COLO668 (cell line): ENCODE data around the gene CLPX.
"Not testable (repeated sequence)": the region's sequence is repeated elsewhere in the genome, so short reads cannot be mapped to it uniquely, and the experiment has no call there.

ENCODE experiments used
- DNase-seq: peaks from one replicate; lab custom pipeline; 2025; ENCODE audit not compliant: unreplicated experiment; lab: John Stamatoyannopoulos, UW

The CLPX gene

DNA sequence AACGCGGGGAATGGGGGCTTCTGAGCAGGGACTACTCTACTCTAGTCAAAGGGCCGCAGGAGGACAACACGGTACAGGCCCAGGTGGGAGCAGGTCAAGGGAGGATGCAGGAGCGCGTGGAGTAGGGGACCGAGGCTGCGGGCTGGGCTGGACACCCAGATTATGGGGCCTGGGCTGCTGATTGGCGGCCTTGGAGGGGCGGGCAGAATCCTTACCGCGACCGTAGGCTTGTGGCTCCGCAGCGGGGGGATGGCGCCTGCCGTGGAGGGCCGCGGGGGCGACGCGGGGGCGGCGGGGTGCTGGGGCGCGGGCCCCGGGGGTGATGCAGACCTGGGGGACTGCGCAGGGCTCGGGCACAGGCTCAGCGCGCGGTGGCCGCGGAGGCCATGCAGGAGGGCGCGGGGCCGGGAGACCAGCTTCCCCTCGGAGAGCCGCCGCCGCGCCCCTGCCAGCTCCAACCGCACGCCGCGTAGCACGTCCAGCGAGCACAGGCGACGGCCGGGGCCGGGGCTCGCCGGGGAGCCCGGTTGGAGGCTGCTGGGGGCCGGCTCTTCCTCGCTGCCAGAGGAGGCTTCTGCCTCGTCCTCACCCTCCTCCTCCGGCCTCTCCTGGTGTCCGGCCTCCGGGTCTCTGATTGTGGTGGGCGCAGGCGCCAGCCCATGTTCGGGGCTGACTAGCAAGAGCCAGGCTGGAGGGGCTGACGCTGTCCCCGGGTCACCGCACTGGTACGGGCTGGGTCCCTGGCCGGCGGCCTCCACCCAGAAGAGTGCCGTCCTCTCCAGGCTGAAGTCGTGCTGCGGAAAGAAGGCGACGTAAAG is 83.0 kb downstream of the CLPX start:
- no peak for DNase-seq

DNA sequence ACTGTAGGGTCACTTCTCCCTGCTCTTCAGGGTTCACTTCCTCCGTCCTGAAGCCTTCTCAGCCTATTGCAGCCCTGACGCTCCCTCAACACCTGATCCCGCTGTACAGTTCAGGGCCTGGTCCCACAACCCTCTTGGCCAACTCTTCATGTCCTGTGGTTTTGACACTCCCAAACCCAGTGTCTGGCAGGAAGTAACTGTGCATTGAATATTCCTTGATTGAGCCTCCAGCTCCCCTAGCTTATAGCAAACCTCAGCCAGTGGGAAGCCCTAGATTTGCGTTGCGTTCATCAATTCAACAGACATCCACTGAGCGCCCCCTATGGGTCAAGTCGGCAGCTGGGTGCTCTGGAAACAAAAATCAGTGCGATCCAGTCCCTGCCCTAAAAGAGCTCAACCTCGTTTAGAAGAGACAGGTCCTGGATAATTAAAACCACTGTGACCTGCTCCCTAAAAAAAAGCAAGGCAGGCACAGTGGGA is 83.7 kb downstream of the CLPX start:
- DNase-seq = peak; percentile 26

GRCh38 chr15:65100442-65100841 is 84.7 kb downstream of the CLPX start:
- no peak for DNase-seq

DNA sequence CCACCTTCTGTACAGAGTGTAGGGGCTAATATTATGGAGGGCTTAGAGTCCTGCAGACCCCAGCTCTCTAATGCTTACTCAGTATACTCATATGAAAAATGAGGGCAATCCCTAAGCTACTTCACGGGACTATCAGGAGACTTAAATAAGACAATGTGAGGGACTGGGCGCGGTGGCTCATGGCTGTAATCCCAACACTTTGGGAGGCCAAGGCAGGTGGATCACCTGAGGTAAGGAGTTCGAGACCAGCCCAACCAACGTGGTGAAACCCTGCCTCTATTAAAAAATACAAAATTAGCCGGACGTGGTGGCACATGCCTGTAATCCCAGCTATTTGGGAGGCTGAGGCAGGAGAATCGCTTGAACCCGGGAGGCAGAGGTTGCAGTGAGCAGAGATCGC is 85.3 kb downstream of the CLPX start:
- not testable (repeated sequence) for DNase-seq

DNA sequence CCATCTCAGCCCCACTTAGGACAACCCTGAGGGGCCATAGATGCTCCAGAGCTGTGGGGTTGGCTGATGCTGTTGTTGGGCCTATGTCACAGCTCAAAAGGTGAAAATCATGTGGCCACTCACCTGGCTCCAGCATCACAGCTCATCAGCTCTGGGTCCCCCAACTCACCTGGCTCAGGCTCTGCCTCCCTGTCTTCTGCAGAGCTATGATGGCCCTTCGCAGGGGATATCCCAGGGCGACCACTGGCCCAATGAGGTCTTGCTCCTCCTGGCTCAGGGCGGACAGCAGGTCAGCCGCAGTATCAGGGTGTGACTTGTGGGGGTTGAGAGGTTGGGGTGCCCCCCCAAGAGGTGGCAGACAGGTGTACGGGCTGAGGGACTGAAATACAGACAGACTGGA is 85.8 kb downstream of the CLPX start:
- no peak for DNase-seq
